ENCODE results near the gene ADAM15. TPM values are rescaled to one million over a fixed set of nuclear protein-coding genes. Genes with fewer than 3 reads are reported as not detected.
A peak's percentile ranks its signal among the peaks of the same experiment; 100 is the strongest.

Gene ADAM15
- total RNA-seq, 1 experiment from 2014 or later: 36.3 TPM

DNA sequence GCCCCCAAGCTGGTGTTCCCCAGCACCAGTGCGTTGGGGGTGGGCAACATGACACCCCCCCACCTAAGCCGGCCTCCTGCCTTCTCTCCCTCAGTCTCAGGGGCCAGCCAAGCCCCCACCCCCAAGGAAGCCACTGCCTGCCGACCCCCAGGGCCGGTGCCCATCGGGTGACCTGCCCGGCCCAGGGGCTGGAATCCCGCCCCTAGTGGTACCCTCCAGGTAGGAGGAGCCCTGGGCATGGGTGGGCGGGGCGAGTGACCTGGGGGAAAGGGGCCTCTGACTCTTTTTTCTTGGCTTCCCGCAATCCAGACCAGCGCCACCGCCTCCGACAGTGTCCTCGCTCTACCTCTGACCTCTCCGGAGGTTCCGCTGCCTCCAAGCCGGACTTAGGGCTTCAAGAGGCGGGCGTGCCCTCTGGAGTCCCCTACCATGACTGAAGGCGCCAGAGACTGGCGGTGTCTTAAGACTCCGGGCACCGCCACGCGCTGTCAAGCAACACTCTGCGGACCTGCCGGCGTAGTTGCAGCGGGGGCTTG is 11.1 kb downstream of the ADAM15 start:
- Histone ChIP-seq H3K27ac (ENCODE audit: low read depth, low read length, poor library complexity, severe bottlenecking) (no peak overlapping the region), H3K9me3 (ENCODE audit: low read depth, low read length, poor library complexity, severe bottlenecking) (no peaks in the 10 kb centered on the region), H3K27me3 (replicated peaks; ENCODE audit: insufficient read depth, low read depth, low read length, poor library complexity) (no peaks in the 10 kb centered on the region), H3K4me1 (ENCODE audit: insufficient read depth, low read length, poor library complexity, severe bottlenecking) (peaks cover 31% of the 10 kb centered on the region), H3K36me3 (ENCODE audit: insufficient read depth, low read length, poor library complexity, severe bottlenecking) (no peaks in the 10 kb centered on the region), H3K4me3 (ENCODE audit: low read depth, low read length, poor library complexity, severe bottlenecking) (peak overlapping the region; percentile 81)
- BruUV-seq (replicated peaks): no TSS peak
- TF ChIP-seq, protein P1, sequence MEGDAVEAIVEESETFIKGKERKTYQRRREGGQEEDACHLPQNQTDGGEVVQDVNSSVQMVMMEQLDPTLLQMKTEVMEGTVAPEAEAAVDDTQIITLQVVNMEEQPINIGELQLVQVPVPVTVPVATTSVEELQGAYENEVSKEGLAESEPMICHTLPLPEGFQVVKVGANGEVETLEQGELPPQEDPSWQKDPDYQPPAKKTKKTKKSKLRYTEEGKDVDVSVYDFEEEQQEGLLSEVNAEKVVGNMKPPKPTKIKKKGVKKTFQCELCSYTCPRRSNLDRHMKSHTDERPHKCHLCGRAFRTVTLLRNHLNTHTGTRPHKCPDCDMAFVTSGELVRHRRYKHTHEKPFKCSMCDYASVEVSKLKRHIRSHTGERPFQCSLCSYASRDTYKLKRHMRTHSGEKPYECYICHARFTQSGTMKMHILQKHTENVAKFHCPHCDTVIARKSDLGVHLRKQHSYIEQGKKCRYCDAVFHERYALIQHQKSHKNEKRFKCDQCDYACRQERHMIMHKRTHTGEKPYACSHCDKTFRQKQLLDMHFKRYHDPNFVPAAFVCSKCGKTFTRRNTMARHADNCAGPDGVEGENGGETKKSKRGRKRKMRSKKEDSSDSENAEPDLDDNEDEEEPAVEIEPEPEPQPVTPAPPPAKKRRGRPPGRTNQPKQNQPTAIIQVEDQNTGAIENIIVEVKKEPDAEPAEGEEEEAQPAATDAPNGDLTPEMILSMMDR (conservative IDR thresholded peaks at IDR 0.05; ENCODE audit: low read depth, low read length): no peak
- no peak for TF ChIP-seq EZH2 (IDR thresholded peaks at IDR 0.05; ENCODE audit: borderline replicate concordance, low read depth, low read length, poor library complexity, severe bottlenecking)
- ChIA-PET POLR2A (ENCODE audit: low non-redundant PET) (no interaction called here), CTCF (interaction anchor here (0.6 to 3.8 kb wide), 9 partner anchors 10 to 502 kb away, joined by 3 to 35 read pairs (median 4); partner anchors contain the start of genes ADAM15 and PBXIP1)
- DNase-seq (ENCODE audit: low spot score): no peak
- intact Hi-C loops (cut with micrococcal nuclease; ENCODE audit: unreplicated experiment): loop anchor here (5.0 kb wide), 3 partner anchors 100 to 580 kb away; partner anchors contain the start of genes PYGO2 and UBE2Q1

DNA sequence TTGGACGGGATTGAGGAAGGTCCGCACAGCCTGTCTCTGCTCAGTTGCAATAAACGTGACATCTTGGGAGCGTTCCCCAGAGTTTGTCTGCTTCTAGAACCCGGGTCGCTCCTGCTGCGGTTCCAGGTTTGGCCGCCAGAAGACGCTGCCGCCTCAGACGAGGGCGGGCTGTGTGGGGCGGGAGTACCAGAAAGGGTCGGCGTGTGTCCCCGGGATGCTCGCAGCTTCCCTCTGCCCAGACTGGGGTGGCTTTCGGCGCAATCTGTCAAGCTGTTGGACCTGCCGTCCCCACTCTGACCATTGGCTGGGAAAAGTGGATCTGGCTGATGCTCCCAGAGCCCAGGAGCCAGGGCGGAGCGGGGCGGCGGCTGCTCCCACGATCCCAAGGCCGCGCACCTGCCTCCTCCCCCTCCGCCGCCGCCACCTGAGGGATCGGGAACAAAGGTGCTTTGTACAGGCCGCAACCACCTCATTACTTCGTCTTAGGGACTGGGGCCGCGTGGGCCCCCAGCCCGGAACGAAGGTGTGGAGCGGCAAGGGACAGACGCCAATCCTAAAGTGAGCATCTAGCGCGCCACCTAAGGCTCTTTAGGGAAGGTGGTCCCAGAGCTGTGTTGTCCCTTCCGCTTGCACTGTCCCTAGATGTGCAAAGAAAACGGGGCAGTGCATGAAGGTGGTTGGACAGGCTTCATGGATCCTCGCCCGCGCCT is 11.7 kb downstream of the ADAM15 start:
- CTCF ChIA-PET: interaction anchor here (0.8 to 3.8 kb wide), 2 partner anchors 16 to 22 kb away, joined by 3 to 35 read pairs; partner anchors contain the start of gene EFNA3
- intact Hi-C loops (cut with micrococcal nuclease; ENCODE audit: unreplicated experiment): loop anchor here (1.0 to 5.0 kb wide), 4 partner anchors 21 to 581 kb away; partner anchors contain the start of genes PYGO2 and UBE2Q1
- Histone ChIP-seq H3K4me3 (ENCODE audit: low read depth, low read length, poor library complexity, severe bottlenecking) (peak overlapping the region; percentile 81), H3K36me3 (ENCODE audit: insufficient read depth, low read length, poor library complexity, severe bottlenecking) (no peaks in the 10 kb centered on the region), H3K4me1 (ENCODE audit: insufficient read depth, low read length, poor library complexity, severe bottlenecking) (peaks cover 31% of the 10 kb centered on the region), H3K9me3 (ENCODE audit: low read depth, low read length, poor library complexity, severe bottlenecking) (no peaks in the 10 kb centered on the region), H3K27me3 (replicated peaks; ENCODE audit: insufficient read depth, low read depth, low read length, poor library complexity) (no peaks in the 10 kb centered on the region), H3K27ac (ENCODE audit: low read depth, low read length, poor library complexity, severe bottlenecking) (no peak overlapping the region)
- TF ChIP-seq, protein P1 (conservative IDR thresholded peaks at IDR 0.05; ENCODE audit: low read depth, low read length): peak; percentile 89
- no peak for TF ChIP-seq EZH2 (IDR thresholded peaks at IDR 0.05; ENCODE audit: borderline replicate concordance, low read depth, low read length, poor library complexity, severe bottlenecking)
- peak; percentile 89 for DNase-seq (ENCODE audit: low spot score)
- POLR2A ChIA-PET (ENCODE audit: low non-redundant PET): no interaction called here
- no TSS peak for BruUV-seq (replicated peaks)

DNA sequence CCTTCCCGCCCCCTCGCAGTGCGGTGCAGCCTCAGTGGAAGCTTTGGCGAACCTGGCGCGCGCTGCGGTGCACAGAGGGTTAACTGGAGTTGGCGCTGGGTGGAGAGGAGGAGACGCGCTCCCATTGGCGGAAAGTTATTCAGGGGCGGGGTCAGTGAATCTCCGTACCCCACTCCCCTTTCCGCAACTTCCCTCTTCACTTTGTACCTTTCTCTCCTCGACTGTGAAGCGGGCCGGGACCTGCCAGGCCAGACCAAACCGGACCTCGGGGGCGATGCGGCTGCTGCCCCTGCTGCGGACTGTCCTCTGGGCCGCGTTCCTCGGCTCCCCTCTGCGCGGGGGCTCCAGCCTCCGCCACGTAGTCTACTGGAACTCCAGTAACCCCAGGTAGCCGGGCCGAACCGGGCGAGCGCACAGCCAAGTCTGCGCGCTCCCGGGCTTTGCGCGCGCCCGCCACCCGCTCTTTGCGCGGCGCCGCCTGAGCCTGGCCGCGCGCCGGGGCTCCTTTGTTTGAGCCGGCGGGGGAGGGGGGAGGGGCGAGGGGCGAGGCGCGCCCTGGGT is 12.5 kb downstream of the ADAM15 start, which contains the start of gene EFNA4:
TSS of gene EFNA4 (plus strand) at position 191 of the 561 bp plus-strand sequence. CDS start at position 275, 84 bp downstream.
- ChIA-PET POLR2A (ENCODE audit: low non-redundant PET) (no interaction called here), CTCF (interaction anchor here (0.8 to 3.8 kb wide), 2 partner anchors 15 to 21 kb away, joined by 3 to 35 read pairs; partner anchors contain the start of gene EFNA3)
- H3K36me3 ChIP-seq (ENCODE audit: insufficient read depth, low read length, poor library complexity, severe bottlenecking): no peaks in the 10 kb centered on the region

More for the DNA sequence above, 12.5 kb downstream of the ADAM15 start, which contains the start of gene EFNA4:
- no peaks in the 10 kb centered on the region for H3K27me3 ChIP-seq (replicated peaks; ENCODE audit: insufficient read depth, low read depth, low read length, poor library complexity)
- peak within 1 kb of the TSS; percentile 81 for H3K4me3 ChIP-seq (ENCODE audit: low read depth, low read length, poor library complexity, severe bottlenecking)
- BruUV-seq (replicated peaks): no TSS peak
- intact Hi-C loops (cut with micrococcal nuclease; ENCODE audit: unreplicated experiment): loop anchor here (1.0 to 5.0 kb wide), 4 partner anchors 21 to 581 kb away; partner anchors contain the start of genes PYGO2 and UBE2Q1
- TF ChIP-seq, protein P1 (conservative IDR thresholded peaks at IDR 0.05; ENCODE audit: low read depth, low read length): no peak
- TF ChIP-seq EZH2 (IDR thresholded peaks at IDR 0.05; ENCODE audit: borderline replicate concordance, low read depth, low read length, poor library complexity, severe bottlenecking): no peak
- DNase-seq (ENCODE audit: low spot score): peak; percentile 96
- peaks cover 31% of the 10 kb centered on the region for H3K4me1 ChIP-seq (ENCODE audit: insufficient read depth, low read length, poor library complexity, severe bottlenecking)
- H3K9me3 ChIP-seq (ENCODE audit: low read depth, low read length, poor library complexity, severe bottlenecking): no peaks in the 10 kb centered on the region
- peak within 1 kb of the TSS; percentile 89 for H3K27ac ChIP-seq (ENCODE audit: low read depth, low read length, poor library complexity, severe bottlenecking)
